ENCODE data around the gene CACNA1B.
"Not testable (repeated sequence)": the region's sequence is repeated elsewhere in the genome, so short reads cannot be mapped to it uniquely, and the experiment has no call there.

The CACNA1B gene

DNA sequence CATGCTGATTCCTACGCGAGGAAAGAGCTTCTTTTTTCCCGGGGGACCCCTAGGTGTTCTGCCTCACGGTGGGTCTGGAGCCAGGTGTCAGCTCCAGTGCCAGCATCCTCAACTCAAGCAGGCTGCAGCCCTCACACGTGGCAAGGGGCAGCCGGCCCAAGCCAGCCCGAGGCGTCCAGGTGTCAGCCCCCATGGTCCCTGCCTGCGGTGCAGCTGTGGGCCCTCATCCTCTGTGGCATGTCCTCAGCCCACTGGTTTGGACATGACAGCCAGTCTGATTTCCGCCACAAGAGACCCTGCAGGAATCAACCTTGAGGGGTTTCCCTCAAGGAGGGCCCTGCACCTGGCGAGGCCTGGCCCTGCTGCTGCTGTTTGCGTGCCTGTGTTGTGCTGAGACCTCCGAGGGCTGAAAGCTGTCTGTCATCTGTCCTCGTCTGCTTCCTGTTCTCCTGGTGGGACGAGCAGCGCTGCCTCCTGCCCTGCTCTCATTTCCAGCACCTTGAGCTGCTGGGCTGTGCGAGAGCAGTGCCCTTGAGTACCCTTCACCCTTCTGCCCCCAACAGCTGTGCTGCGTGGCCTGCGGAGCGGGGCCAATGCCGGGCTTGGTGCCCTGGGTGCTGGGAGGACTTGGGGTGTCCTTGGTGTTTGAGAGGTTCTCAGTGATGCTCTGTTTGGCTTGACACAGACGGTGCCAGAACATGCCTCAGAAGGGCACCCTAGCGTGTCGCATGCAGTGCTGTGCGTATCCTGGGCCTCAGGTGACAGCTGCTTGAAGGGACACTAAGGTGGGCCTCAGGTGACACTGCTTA is 137.6 kb downstream of the CACNA1B start:
- no peak for TF ChIP-seq CTCF (IDR thresholded peaks at IDR 0.05; ENCODE audit: low read depth, low read length, missing control alignments)
- no peak overlapping the region for H3K4me3 ChIP-seq (ENCODE audit: low read depth, low read length)
- no peak for DNase-seq (ENCODE audit: low read depth)

- no peak for TF ChIP-seq CTCF (IDR thresholded peaks at IDR 0.05; ENCODE audit: low read depth, low read length, missing control alignments)
- H3K4me3 ChIP-seq (ENCODE audit: low read depth, low read length), result no peak overlapping the region
- DNase-seq (ENCODE audit: low read depth), result no peak
Observed at GRCh38 chr9:138016406-138017187, 139.0 kb downstream of the CACNA1B start.

GRCh38 chr9:138017200-138017599 is 139.6 kb downstream of the CACNA1B start:
- no peak for DNase-seq (ENCODE audit: low read depth)
- no peak overlapping the region for H3K4me3 ChIP-seq (ENCODE audit: low read depth, low read length)
- TF ChIP-seq CTCF (IDR thresholded peaks at IDR 0.05; ENCODE audit: low read depth, low read length, missing control alignments), result no peak

DNA sequence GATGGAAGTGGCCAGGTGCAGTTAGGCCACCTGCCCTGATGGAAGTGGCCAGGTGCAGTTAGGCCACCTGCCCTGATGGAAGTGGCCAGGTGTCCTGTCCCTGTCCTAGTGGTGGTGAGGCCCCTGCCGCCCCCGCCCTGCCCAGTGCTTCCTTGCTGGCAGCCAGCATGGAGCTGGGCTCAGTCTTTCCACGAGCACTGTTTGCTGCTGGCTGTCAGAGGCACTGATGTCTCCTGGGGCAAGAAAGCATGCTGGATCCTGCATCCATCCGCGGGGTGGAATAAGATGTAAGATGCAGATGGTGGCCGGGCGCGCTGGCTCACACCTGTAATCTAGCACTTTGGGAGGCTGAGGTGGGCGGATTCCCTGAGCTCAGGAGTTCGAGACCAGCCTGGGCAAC is 141.9 kb downstream of the CACNA1B start:
- not testable (repeated sequence) for DNase-seq (ENCODE audit: low read depth); H3K4me3 ChIP-seq (ENCODE audit: low read depth, low read length)

- no peak for DNase-seq (ENCODE audit: low read depth)
- H3K4me3 ChIP-seq (ENCODE audit: low read depth, low read length), result no peak overlapping the region
- TF ChIP-seq CTCF (IDR thresholded peaks at IDR 0.05; ENCODE audit: low read depth, low read length, missing control alignments), result no peak
Observed at GRCh38 chr9:138020120-138020794, 142.7 kb downstream of the CACNA1B start.

GRCh38 chr9:138020795-138021182 is 143.2 kb downstream of the CACNA1B start:
- DNase-seq (ENCODE audit: low read depth), result no peak
- TF ChIP-seq CTCF (IDR thresholded peaks at IDR 0.05; ENCODE audit: low read depth, low read length, missing control alignments), result no peak

More at GRCh38 chr9:138020795-138021182, 143.2 kb downstream of the CACNA1B start:
- H3K4me3 ChIP-seq (ENCODE audit: low read depth, low read length), result no peak overlapping the region

Measured in GM12864 (cell line).